Stimulated activated CD4-positive, alpha-beta T cell treated with anti-CD3 and anti-CD28 coated beads, TNF-alpha, amount 100 ng/mL, for 48 hours (primary cell): ENCODE data around the gene KRTAP10-4.
"Not testable (repeated sequence)": the region's sequence is repeated elsewhere in the genome, so short reads cannot be mapped to it uniquely, and the experiment has no call there.

Experiments
- DNase-seq, 3 donors: peaks; one replicate each; pipeline ENCODE4 v3.0.0-alpha.2; 2020; ENCODE audit warnings: low read depth in 3 of 3

The KRTAP10-4 gene

DNA sequence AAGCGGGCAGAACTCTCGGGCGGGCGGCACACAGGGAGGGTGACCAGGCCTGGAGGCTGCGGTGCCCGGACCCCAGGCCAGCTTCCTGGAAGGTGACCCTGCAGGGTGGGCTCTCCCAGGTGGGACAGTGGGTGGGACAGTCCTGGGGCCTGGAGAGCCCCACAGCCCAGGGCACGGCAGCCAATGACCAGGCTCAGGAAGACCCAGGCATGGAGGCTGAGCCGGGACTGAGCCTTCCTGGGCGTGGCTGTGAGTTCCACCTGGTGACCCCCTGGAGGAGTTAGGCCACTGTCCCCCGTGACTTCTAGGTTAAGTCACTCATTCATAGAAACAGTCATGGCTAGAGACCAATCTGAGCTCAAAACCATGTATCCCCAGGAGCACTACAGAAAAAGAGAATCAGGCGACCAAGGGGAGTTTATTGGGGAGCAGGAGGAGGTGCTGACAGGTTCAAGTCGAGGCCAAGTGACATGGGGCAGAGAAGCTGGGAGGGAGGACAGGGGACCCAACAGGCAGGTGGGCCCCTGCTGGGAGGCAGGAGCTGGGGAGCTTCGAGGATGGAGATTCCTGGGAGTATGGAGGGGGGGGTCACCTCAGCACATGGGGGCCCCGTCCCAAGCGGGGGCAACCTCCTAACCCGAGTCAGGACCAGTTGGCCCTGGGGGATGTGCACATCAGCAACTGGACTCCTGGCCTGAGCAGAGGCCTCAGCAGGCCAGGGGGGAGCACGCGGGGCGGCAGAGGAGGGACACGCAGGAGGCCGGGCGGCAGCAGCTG lies 5.7 kb downstream of the KRTAP10-4 start:
- DNase-seq, result no peak

DNA sequence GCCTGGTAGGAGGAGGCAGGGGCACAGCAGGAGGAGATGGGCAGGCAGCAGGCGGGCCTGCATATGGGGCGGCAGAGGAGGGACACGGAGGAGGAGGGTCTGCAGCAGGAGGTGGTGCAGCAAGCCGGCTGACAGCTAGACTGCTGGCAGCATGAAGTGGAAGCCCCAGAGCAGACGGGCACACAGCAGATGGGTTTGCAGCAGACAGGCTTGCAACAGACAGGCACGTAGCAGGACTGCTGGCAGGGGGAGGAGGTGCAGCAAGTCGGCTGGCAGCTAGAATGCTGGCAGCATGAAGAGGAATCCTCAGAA lies 6.3 kb downstream of the KRTAP10-4 start:
- DNase-seq, result no peak

- not testable (repeated sequence) for DNase-seq
Measured at GRCh38 chr21:44580231-44580821, 6.8 kb downstream of the KRTAP10-4 start, which contains the start of gene KRTAP10-5. TSS of gene KRTAP10-5 (minus strand) at chr21:44580604. CDS start at chr21:44580578, 26 bp downstream.

- no peak for DNase-seq
Measured at GRCh38 chr21:44581158-44581557, 7.6 kb downstream of the KRTAP10-4 start.

DNA sequence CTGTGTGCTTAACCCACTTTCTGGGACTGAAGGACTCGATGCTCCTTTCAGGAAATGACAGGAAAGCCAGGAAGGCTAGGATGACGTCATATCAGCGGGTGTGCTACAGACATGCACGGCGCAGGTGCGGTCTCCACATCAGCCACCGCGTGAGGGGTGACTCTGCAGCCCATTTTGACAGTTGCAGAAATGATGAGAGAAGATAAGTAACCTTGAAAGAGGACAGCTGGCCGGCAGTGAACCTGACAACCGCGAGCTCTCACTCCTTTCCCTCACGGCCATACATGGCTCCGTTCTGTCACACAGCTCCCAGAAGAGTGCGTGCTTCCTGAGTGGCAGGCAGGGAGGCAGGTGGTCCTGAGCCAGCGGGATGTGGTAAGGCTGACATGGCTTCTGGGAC lies 8.5 kb downstream of the KRTAP10-4 start:
- DNase-seq, result no peak

DNA sequence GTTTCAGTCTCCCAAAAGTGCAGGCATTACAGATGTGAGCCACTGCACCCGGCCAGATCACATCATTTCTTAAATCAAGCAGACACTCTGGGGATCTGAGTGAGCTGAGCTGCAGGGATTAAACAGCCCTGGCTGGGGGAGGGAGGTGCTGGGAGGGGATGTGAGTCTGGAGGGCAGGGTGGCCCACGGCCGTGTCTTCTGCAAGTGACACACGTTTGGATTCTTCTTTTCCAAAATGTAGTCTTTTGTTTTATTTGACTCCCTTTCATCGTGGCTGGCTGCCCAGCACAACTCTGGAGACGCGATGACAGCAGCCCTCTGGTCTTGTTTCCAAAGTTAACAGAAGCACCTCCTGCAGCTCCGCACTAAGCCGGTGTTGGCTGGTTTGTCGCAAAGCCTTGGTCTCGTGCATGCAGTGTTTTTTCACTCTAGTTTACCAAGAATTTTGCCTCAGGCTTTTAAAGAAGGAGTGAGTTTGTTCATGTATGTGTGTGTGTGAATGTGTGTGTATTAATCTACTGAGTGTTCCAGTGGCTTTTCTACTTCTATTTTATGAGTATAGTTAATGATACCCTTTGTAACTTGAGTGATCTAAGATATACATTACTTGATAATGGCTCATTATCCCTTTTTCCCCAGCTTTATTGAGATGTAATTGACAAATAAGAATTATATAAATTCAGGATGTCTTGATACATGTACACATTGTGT lies 9.7 kb downstream of the KRTAP10-4 start:
- DNase-seq, result no peak

DNA sequence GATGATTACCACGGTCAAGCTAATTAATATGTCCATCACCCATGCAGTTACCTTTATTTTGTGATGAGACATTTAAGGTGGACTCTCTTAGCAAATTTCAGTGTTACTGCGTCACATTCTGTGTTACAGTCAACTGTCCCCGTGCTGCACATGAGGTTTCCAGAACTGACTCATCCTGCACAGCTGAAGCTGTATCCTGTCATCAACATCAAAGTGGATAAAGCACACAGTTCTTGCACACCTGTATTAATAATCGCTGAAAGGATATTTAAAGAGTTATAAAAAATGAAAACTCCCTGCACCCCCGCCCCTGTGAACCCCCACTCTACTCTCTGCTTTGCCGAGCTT lies 10.2 kb downstream of the KRTAP10-4 start:
- DNase-seq, result peak in 2 of 3 donors; percentile 6 to 29

GRCh38 chr21:44585892-44586291 lies 12.4 kb downstream of the KRTAP10-4 start:
- DNase-seq, result no peak

DNA sequence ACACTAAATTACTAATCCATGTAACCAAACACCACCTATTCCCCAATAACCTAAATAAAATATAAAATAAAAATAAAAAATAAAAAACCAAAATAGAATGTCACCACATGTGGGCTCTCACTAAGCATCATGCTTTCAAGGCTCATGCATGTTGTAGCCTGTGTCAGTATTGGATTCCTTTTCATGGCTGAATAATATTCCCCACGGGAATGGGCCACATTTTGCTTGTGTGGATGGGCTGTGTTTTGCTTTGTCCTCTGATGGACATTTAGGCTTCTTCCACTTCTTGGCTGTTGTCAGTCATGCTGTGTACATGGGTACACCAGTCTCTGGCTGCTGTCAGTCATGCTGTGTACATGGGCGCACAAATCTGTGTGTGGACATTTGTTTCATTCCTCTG lies 15.6 kb downstream of the KRTAP10-4 start:
- DNase-seq, result no peak

DNA sequence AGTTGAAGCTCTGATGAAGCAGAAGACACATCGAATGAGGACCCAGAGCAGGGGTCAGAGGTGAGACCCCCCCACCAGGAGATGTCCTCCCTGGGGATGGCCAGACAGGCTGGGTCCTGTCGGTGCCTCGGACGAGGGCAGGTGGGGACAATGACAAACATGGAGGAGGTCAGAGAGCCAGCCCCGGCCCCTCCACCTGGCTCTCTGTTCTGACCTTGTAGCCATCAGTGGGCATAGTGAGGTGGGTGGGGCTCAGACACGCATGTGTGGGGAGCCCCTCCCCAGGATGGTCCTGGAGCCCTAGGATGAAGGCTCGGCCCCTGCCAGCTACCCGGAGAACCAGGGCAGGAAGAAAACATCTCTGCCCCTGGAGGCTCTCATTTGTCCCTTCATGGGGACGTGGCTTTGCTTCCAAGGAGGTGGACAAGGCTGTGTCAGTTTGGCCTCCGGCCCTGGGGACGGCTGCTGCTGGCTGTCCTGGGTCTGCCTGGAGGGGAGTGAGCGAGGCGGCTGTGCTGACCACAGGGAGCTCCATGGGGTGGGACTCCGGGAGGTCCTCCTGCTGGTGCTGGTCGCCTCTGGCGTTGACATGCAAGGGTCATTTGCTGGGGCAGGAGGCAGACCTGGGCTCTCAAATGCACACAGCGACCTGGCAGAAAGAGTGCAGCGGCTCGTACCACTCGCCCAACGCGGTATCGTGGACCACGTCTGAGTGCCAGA lies 16.2 kb downstream of the KRTAP10-4 start:
- DNase-seq, result no peak

DNA sequence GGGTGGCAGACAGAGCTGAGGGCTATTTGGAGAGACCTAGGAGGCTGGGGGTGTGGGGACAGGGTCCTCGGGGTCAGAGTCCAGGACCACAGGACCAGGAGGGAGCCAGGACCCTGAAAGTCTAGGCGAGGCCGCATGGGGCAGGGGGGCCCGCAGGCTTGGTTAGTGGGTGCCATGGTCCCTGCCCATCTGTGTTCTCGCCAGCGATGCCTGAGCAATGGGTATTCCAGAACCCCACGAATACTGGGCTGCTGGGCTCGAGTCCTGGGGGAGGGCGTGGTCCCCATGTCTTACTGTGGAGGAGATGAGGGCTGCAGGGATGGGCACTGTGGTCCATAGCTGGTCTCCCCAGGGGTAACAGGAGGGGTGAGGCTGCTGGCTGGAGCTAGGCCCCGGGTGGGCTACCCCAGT lies 16.8 kb downstream of the KRTAP10-4 start:
- no peak for DNase-seq

- not testable (repeated sequence) for DNase-seq
Measured at GRCh38 chr21:44590897-44591800, 17.6 kb downstream of the KRTAP10-4 start.

- DNase-seq, result not testable (repeated sequence)
Measured at GRCh38 chr21:44591801-44592130, 18.2 kb downstream of the KRTAP10-4 start.

GRCh38 chr21:44592446-44593311 lies 19.1 kb downstream of the KRTAP10-4 start, which contains the start of gene KRTAP10-6:
TSS of gene KRTAP10-6 (minus strand) at chr21:44592505. CDS start at chr21:44592484, 21 bp downstream.
- no peak for DNase-seq

- no peak for DNase-seq
Measured at GRCh38 chr21:44593598-44594405, 20.3 kb downstream of the KRTAP10-4 start.

DNA sequence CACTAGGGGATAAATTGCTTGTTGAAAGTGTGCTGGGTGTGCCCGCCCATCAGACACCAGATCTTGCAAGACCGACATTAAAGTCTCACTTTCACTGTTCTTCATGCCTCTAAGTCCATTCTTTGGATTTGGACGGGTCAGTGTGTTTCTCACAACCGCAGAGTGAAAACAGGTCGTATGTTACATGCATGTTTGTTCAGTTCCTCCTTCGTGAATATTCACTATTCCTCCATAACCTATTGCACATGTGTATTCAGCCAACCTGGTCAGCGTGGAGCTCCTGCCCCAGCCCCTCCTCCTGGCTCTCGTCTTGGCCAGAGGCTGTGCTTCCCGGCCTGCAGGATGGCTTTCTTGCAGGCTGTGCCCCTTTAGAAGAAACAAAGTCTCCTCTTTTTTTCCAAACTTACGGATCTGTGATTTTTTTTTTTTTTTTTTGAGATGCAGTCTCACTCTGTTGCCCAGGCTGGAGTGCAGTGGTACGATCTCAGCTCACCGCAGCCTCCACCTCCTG lies 20.9 kb downstream of the KRTAP10-4 start:
- no peak for DNase-seq

- no peak for DNase-seq
Measured at GRCh38 chr21:44595524-44595923, 22.0 kb downstream of the KRTAP10-4 start.

GRCh38 chr21:44596068-44596725 lies 22.7 kb downstream of the KRTAP10-4 start:
- DNase-seq, result no peak

DNA sequence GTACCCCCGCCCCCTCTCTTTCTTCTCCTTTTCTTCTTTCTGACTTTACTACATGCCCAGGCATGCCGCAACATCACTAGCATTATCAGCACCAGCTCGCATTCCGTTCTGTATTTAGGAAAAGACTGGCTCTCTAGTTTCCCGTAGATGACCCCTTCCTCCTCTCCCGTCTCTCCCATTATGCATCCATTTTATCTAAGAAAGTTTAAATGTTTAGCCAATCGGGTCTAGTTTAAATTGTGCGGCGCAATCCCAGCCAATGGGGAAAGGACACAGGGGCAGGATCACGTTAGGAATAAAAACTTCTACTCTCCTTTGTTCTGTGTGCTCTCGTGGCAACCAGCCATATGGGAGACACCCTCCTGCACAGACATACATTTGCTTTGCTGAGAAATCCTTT lies 24.5 kb downstream of the KRTAP10-4 start:
- no peak for DNase-seq
